HG02798 (cell line): ENCODE measurements around the gene PREX1.
"Not testable (repeated sequence)": the region's sequence is repeated elsewhere in the genome, so short reads cannot be mapped to it uniquely, and the experiment has no call there.

Experiments
- ATAC-seq: cut with Tn5 transposase; IDR thresholded peaks from one replicate; pipeline ENCODE4 v1.9.1; 2021; ENCODE audit warnings: mild to moderate bottlenecking; ENCODE audit not compliant: unreplicated experiment, poor library complexity

PREX1 gene

DNA sequence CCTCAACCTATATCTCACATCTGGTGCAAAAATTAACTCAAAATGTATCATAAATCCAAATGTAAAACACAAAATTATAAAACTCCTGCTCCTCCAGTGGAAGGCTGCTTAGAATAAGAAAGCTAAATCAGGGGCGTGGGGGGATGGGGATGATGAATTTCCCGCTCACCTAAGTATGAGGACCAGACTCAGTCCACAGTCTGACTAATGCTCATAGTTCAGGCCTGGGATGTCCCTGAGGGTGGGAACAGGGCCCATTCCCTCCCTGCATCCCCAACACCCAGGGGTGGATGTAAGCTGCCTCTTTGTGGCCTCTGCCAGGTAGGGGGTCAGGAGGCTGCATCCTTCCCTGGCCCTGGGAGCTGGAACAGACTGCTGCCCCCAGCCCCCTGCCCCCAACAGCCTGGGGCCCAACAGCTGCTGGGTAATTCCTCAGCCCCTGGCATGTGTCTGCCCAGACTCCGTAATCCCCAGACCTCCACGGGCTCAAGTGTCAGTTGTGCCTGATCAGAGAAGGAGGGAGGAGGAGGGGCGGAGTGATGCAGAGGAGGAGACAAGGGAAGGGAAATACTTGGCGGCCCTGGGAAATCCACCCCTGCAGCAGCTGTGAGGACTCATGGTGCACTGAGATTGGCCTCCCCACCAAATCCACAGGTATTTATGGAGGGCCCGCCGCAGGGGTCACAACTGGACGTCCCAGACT is 224.5 kb downstream of the PREX1 start:
- ATAC-seq = no peak

DNA sequence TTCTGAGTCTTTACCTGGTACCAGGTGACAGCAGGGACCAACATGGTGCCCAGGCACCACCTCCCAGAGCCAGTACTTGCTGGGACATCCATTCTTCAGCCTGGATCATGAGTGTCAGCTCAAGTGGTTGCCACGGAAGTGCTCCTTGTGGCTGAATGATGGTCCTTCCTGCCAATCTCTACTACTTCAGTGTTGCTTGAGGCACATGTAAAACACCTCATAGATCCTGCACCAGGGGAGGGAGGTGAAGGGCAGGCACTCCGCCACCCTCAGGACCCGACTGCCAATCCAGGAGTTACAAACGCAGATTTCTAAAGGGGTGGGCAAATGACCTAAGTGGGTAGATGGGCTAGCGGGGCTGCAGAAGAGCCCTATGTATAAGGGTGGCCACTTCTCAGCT is 226.0 kb downstream of the PREX1 start:
- no peak for ATAC-seq

DNA sequence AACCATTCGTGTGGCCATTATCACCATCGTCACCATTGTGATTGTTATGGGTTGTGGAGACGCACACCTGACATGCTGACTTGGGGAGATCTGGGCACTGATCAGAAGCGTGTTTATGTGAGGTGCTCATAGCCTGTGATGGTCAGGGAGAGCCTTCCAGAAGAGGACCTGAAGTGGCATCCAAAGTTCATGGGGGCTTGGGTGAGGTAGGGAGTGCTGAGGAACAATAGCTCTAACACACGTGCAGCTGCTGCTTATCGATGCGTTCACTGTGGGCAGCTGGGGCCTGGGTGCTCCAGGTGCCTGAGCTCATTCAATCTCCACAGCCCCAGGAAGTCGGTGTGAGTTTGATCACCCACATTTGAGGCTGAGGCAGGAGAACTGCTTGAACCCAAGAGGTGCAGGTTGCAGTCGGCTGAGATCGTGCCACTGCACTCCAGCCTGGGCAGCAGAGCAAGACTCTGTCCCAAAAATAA is 227.3 kb downstream of the PREX1 start:
- ATAC-seq = no peak

DNA sequence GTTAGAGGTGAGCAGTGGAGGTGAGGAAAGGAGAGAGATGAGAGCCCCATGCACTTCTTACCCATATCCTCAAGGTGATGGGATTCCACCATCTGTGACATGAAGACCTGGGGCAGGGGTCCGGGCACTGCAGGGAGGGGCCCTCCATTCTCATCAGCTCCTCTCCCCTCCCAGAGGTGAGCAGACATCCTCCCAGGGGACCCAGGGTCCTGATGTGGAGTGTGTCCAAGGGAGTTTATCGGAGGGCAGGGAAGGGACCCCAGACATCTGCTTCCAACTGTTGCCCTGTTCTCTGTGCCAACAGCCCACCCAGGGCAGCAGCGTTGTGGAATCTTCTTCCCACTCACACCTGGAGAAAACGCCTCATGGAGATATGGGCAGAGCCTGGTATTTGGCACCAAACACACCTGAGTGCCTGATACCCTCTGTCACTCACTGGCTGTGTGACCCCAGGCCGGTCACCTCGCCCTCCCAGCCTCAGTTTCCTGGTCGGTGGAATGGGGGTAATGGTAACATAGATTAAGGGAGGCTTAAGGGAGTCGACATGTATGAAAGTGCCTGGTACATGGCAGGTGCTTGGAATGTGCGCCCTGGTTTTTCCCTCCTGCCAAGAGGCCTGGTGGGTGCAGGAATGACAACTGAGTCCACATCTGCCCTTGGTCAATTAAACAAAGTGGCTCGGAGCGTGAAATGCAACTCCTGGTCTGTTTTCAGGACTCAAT is 227.9 kb downstream of the PREX1 start:
- ATAC-seq = no peak

DNA sequence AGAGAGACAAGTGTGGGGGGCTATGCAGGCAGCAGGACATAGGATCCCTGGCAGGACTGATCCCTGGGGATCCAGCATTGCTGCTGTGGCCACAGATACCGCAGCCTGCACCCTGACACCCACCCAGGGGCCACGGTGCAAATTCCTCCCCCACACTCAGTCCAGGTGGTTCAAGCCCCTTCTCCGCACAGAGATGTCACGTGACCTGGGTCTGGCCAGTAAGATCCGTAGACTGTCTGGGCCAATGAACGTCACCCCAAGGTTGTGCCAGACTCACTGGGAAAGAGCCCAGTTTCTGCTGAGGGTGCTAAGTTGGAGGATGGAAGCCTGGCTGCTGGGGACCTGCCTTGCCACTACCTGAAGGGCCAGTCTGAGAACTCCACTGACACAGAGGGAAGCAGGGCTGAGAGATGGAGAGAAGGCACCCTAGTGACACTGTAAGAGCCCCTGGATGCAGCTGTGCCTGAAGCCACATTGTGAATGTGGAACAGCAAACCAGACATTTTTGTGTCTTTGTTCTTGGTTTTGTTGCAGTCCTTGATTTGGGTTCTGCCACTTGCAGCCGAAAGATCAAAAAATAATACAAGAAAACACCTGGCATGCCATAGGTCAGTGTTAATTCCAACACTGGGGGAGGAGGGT is 228.6 kb downstream of the PREX1 start:
- ATAC-seq = no peak

DNA sequence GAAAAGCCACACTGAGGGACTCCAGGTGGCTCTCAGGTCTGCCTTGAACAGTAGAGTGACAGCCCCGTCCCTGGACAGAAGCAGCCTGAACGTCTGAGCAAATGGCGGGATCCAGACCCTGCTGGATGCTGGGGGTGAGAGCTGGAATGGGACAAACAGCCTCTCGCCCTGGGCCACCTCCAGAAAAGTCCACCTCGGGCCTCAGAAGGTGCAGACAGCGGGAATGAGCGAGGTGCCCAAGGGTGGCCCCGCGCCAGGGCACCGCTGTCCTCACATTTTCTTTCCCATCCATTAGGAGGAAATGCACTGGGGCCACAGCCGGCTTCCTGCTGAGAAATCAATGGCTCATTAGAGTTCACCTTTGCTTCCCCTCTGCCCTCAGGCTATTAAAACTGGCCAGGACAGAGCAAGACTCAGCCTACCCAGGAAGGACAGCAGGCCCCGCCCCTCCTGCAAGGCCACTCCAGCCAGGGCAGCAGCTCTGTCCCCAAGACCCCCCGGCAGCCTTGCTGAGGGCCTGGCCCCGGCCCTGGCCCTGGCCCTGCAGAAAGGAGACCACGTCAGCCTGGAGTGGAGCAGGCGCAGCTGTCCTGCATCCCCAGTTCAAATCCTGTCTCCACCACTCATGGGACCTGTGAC is 229.4 kb downstream of the PREX1 start:
- ATAC-seq = not testable (repeated sequence)

DNA sequence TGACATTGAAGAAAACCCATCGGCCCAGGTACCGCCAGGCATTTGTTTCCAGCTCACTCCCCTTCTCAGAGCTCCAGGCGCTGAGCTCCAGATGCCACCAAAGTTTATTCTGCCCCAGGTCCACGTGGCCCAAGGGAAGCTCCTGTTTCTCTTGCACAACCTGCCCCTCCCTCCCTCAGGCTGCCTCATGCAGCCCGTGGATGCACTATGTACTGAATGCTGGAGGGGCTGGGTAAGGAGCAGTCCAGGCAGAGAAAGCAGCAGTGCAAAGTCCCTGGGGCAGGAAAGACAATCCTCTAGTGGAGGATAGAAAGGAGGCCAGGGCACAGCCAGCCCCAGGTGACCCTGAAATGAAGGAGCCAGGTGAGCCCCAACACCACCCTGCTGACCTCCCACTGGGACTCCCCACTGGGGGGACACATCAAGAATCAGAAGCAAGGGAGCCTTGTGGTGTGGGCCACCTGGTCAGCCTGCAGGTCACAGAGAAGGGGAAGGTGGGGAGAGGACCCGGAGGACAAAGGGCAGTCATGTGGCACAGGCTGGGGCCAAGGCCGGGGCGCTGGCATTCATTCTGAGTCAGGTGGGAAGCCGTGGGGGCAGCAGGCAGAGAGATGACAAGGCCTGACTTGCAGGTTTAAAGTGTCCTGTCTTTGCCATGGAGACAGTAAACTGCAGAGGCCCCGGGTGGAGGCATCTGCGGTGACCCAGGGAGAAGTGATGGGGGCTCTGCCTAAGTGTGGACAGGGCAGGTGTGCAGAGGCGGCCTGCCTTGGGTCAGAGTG is 230.1 kb downstream of the PREX1 start:
- no peak for ATAC-seq

DNA sequence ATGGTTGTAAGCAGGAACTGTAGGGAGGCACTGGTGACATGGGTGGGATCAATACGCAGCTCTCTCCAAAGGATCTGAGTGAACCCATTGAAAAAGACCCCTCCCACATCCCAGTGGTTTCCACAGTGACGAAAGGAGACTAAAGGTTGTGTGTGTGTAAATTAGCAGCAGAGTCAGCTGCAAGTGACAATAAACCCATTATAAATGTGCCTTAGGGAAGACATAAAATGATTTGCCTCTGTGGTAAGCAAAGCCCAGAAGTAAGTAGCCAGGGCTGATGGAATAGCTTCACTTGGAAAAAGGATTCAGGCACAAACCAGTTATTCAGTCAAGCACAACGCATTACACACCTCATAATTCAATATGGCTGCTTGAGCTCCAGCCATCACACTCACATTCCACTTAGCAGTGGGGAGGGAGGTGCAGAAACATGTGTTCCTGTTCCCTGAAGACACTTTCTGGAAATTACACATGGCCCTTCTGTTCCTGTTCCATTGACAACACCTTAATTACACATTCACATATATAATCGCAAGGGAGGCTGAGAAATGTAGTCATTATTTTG is 231.4 kb downstream of the PREX1 start:
- ATAC-seq = no peak

DNA sequence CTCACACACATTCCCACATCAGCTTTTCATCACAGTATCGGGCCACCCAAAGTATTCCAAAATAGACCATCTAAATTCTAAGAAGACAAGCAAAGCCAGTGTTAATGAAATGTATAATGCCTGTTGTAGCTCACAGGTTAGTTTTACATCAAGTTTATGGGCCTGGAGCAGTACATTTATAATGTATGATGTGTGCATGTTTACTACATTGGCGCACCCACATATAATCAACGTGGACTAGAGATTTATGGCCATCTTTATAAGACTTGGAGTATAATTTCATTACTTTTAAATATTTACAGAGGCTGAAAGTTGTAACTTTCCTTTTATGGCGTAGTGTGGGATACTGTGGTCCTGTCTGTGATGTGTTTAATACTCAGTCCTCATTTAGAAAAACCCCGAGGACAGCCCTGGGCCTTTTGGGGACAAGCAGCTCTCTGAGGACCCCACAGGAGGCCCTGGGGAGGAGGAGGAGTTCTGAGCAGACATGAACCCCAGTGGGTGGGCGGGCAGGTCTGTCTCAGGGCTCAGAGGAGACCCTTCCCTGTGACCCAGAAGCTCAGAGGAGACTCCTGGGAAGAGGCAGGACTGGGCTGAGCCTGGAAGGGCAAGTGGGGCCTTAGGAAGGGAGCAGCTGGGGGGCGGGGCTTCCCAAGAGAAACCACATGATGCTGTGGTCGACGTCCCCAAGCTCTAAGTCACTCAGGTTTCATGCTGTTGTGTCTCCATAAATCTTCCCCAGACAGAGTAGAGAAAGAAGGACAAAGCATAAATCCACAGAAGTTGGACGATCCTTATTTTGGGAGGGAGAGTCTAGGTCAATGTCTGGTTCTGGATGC is 232.1 kb downstream of the PREX1 start:
- no peak for ATAC-seq

DNA sequence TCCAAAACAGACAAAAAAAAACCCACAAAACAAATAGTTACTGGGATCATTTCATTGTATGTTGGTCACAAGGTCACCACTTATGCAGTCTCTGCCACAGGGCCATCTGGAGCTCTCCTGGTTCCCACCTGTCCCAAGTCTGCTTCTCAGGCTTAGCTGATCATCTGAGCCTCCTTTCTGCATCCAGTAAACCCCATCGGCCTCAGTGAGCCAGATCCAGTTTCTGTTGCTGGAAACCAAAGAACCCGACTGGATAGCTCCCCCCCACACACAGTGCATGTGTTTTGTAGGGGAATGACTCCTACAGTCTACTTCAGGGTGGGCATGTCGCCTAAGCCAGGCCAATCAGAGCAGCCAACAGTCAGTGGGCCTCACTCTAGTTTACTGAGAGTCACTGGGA is 233.3 kb downstream of the PREX1 start:
- ATAC-seq = no peak

DNA sequence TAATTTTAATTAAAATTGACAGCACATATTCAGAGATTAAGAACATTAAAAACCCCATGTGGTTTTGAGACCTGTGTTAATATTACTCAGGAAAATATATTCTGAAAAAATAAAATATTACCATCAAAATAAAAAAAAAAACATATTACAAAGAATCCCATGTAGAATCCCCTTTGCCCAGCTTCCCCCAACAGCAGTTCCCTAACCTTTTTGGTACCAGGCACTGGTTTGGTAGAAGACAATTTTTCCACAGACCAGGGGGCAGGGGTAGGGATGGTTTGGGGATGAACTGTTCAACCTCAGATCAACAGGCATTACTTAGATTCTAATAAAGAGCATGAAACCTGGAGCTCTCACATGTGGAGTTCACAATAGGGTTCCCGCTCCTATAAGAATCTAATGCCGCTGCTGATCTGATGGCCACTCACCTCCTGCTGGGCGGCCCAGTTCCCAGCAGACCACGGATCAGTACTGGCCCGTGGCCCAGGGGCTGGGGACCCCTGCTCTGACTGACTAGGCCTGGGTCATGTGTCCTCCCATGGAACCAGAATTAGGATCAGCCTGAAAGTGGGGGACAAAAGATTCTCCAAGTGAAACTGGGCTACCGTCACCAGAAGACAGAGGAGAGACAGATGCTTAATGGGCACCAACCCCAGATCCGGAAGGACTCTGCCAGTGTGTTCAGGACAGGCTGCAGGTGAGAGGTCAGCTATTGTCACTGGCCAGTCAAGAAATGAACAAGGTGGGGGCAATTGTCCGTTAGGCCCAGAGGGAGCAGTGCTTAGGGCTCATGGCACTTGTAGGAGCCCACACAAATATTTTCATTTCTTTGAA is 235.5 kb downstream of the PREX1 start:
- no peak for ATAC-seq

DNA sequence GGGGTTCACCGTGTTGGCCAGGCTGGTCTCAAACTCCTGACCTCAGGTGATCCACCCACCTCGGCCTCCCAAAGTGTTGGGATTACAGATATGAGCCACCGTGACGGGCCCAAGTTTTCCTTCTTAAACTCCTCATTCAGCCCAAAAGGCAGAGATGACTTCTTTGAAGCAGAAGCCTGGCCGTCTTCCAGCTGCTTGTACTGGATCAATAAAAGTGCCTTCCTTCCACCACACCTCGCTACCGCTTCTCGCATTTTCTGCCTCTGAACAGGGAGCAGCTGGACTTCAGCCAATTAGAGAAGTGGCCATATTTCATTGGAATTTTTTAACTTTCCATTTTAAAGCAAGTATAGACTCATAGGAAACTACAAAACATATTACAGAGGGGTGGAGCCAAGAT is 241.1 kb downstream of the PREX1 start:
- ATAC-seq = no peak

DNA sequence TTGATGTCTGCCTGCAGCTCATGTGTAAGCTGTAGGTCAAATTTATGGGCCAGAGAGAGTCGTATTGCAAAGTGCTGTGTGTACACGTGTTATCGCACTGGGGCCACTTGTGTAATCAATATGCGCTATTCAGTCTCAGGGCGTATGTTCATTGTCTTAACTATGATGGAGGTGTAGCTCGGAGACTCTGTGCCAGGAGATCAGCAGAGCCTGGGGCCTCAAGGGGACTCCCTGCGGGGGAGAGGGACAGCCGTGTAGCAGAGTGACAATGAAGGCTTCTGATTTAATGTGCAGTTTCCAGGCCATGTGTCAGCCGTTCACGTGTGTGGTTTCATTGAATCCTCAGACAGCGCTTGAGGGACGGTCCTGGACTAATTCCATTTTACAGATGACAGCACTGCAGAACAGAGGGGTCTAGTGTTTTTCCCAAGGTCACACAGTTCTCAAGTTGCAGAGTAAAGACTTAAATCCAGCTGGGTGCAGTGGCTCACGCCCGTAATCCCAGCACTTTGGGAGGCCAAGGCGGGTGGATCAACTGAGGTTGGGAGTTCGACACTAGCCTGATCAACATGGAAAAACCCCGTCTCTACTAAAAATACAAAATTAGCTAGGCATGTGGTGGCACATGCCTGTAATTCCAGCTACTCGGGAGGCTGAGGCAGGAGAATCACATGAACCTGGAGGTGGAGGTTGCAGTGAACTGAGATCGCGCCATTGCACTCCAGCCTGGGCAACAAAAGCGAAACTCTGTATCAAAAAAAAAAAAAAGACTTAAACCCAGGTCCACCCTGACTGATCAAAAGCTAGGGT is 242.5 kb downstream of the PREX1 start:
- no peak for ATAC-seq

DNA sequence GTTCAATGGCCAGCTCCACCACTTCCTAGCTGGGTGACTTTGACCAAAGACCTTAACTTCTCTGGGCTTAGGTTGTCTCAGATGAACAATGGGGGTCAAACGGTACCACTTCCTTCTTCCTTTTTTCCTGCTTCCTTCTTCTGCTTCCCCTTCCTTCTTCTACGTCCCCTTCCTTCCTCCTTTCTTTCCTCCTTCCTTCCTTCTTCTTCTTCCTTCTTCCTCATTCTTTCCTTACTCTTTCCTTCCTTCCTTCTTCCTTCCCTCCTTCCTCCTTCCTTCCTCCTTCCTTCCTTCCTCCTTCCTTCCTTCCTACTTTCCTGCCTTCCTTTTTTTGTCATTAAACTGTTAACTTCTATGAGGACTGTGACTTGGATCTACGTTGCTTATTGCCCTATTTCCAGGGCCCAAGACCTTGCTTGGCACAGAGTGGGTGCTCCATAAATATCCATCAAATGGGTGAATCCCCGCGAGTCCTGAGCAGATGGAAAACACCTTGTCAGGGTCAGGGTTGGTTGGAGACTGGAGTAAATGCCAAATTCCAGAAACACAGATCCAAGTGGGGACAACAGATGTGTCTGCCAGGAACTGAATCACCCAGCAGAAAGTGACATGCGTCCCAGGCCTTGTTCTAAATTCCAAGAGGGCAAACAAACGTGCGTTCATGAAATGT is 243.3 kb downstream of the PREX1 start:
- ATAC-seq = no peak

DNA sequence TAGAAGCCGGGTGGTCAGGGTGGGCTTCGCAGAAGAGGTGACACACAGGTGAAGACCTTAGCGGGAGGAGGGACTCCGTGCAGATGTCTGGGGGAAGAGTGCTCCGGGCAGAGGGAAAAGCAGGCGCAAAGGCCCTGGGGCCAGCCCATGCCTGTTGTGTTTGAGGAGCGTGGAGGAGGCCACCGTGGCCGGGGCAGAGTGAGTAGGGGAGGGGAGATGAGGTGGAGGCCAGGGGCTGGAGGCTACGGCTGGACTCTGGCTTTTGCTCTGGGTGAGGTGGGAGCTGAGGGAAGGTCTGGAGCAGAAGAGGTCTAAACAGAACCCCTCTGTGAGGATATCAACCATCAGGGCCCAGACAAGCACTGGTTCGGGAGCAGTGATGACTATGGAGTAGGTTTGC is 244.0 kb downstream of the PREX1 start:
- no peak for ATAC-seq

DNA sequence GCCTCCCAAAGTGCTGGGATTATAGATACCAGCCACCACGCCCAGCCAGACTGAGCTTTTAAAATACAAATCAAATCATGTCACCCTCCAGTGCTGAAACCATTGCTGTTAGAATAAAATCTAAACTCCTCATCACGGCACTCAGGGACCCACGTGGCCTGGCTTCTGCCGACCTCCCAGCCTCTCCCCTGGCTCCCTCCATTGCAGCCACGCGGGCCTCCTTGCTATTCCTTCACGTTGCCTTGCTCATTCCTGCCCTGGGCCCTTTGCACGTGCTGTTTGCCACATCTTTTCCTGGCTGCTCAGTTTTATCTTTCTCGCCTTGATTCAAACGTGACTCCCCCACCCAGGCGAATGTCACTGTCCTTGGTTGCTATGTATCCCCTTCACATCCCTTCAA is 244.6 kb downstream of the PREX1 start:
- ATAC-seq = no peak

DNA sequence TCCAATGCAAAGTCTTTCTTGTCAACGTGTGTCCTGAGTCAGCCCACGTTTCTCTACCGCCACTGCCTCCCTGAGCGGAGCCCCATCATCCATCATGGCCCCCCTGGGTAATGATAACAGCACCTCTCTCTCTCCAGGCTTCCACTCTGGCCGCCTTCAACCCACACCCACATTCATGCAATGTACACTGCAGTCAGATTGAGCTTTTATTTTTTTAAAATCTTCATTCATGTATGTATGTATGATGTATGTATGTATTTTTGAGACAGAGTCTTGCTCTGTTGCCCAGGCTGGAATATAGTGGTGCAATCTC is 245.2 kb downstream of the PREX1 start:
- ATAC-seq = no peak
